ENCODE results near the gene C10orf90. TPM values are rescaled to one million over a fixed set of nuclear protein-coding genes. Genes with fewer than 3 reads are reported as not detected.

Gene C10orf90
- total RNA-seq, 4 donors from 2014 or later, result not detected

DNA sequence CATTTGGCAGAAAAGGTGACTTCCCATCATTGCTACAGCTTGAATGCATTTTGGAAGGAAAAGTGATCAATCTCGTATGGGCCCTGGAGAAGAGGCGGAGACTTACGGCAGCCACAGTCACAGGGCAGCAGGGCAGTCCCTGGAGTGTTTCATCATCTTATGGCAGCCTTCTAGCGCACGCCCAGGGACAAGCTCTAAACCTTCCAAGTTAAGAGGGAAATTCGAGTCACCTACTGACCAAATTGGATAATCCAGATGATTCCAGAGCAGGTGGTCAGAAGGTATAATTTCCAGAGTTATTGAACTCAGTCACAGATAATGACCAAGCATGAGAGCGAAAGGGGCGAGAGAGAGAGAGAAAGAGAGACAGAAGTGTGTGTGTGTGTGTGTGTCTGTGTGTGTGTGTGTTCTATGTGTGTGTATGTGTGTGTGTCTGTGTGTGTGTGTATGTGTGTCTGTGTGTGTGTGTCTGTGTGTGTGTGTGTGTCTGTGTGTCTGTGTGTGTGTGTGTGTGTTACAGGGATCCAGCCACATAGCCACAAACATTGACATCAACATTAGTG, 158.5 kb downstream of the C10orf90 start:
- Histone ChIP-seq H3K36me3 (no peaks in the 10 kb centered on the region), H3K4me3 (no peak overlapping the region), H3K27ac (no peak overlapping the region), H3K4me1 (no peaks in the 10 kb centered on the region), H3K27me3 (no peaks in the 10 kb centered on the region), H3K9me3 (no peaks in the 10 kb centered on the region)
- DNase-seq, result no peak
- TF ChIP-seq, protein P1, sequence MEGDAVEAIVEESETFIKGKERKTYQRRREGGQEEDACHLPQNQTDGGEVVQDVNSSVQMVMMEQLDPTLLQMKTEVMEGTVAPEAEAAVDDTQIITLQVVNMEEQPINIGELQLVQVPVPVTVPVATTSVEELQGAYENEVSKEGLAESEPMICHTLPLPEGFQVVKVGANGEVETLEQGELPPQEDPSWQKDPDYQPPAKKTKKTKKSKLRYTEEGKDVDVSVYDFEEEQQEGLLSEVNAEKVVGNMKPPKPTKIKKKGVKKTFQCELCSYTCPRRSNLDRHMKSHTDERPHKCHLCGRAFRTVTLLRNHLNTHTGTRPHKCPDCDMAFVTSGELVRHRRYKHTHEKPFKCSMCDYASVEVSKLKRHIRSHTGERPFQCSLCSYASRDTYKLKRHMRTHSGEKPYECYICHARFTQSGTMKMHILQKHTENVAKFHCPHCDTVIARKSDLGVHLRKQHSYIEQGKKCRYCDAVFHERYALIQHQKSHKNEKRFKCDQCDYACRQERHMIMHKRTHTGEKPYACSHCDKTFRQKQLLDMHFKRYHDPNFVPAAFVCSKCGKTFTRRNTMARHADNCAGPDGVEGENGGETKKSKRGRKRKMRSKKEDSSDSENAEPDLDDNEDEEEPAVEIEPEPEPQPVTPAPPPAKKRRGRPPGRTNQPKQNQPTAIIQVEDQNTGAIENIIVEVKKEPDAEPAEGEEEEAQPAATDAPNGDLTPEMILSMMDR (IDR thresholded peaks at IDR 0.05), result no peak
- no peak for TF ChIP-seq POLR2A (IDR thresholded peaks at IDR 0.05)

DNA sequence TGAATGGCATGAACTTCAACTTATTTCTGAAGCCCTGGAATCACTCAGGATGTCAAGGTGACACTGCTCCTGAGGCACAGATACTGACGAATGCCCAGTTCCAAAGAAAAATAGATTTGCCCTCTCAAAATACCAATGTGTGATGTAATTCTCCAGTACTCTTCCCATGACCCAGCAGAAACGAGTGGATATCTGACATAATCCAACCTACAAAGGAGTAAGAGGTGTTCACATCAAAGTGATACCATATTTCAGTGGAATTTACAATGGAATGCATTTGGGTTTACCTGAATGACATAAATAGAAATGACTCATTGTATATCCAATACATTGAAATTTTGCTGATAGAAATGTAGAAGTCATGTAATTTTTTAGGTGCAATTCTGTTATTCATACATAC, 161.3 kb downstream of the C10orf90 start:
- TF ChIP-seq, protein P1 (IDR thresholded peaks at IDR 0.05), result no peak
- TF ChIP-seq POLR2A (IDR thresholded peaks at IDR 0.05), result no peak
- no peaks in the 10 kb centered on the region for H3K27me3 ChIP-seq
- no peaks in the 10 kb centered on the region for H3K4me1 ChIP-seq
- H3K27ac ChIP-seq, result no peak overlapping the region
- no peak overlapping the region for H3K4me3 ChIP-seq
- DNase-seq, result no peak
- H3K9me3 ChIP-seq, result no peaks in the 10 kb centered on the region
- H3K36me3 ChIP-seq, result no peaks in the 10 kb centered on the region

DNA sequence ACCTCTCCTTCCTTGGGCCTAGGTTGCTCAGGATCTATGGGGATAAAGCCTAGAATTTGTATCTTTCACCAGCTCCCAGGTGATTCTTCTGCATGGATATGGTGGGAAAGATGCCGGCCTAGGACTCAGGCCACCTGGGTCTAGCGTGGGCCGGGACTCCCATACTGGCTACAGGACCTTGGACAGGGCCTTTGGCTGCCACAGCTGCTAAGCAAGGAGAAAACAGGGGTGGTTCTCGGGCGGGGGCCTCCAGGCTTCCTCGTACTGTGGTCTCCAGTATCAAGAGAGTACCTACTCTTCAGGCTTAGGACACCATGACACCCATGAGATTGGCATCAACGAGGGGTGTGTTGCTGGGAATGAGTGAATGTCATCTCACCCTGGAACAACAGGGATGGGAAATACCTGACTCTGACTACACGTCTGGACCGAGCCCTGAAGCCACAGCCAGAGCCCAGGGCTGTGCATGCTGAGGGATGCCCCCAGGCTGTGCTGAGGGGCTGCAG, 161.9 kb downstream of the C10orf90 start:
- DNase-seq, result no peak
- Histone ChIP-seq H3K27ac (no peak overlapping the region), H3K4me1 (no peaks in the 10 kb centered on the region), H3K9me3 (no peaks in the 10 kb centered on the region), H3K36me3 (no peaks in the 10 kb centered on the region), H3K4me3 (no peak overlapping the region), H3K27me3 (no peaks in the 10 kb centered on the region)
- TF ChIP-seq, protein P1 (IDR thresholded peaks at IDR 0.05), result no peak
- no peak for TF ChIP-seq POLR2A (IDR thresholded peaks at IDR 0.05)

DNA sequence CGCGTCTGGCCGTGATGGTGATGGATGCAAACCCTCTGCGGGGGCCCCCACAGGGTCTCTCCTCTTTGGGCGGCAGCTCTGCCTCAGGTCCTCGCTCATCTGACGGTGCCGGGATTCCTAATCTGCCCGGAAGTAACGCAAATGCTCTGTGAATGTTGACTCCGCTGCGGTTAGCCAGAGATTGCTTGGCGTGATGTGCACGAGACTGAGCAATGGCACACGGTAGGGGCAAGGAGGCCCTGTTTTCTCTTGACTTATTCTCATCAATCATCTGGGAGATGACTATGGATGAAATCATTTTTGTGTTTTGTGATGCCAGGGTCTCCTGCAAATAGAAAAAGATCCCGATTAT, 165.8 kb downstream of the C10orf90 start:
- H3K27me3 ChIP-seq, result no peaks in the 10 kb centered on the region
- no peaks in the 10 kb centered on the region for H3K36me3 ChIP-seq
- no peaks in the 10 kb centered on the region for H3K4me1 ChIP-seq
- no peak for DNase-seq
- no peak overlapping the region for H3K4me3 ChIP-seq
- TF ChIP-seq, protein P1 (IDR thresholded peaks at IDR 0.05), result no peak
- TF ChIP-seq POLR2A (IDR thresholded peaks at IDR 0.05), result no peak
- no peak overlapping the region for H3K27ac ChIP-seq
- H3K9me3 ChIP-seq, result no peaks in the 10 kb centered on the region

DNA sequence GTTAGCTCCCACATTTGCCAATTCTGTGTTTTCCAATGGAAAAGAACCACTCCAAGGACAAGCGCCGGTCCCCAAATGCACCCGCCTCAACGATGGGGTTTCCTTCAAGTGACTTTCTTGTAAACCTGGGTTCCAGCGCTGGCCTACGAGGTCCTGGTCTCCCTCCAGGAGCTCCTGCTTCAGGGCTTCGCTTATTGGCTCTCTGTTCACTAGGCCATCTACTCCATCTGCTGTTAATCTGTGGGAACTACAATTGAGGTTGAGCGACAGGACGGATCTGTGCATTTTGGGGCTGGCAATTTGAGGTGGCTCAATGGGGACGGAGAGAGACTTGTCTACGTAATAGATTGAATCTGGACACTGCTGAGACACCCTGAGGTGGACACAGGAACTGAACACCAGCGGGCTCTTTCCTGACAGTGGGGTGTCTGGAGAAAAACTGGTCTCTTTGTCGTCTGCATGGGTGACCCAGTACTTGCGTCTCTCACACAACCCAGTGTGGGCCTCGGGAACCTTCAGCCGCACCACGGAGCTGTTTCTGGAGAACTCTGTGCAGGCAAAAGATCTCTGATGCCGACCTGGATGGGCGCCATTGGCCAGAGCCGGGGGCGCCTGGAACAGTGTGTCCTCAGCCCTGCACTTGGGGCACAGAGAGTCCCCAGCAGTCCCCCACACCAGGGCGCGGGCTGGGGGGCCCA, 166.3 kb downstream of the C10orf90 start:
- H3K9me3 ChIP-seq, result no peaks in the 10 kb centered on the region
- H3K27me3 ChIP-seq, result no peaks in the 10 kb centered on the region
- TF ChIP-seq, protein P1 (IDR thresholded peaks at IDR 0.05), result peak; percentile 9 to 60 (median 46)
- TF ChIP-seq POLR2A (IDR thresholded peaks at IDR 0.05), result no peak
- no peak overlapping the region for H3K27ac ChIP-seq
- no peaks in the 10 kb centered on the region for H3K36me3 ChIP-seq
- DNase-seq, result no peak
- H3K4me1 ChIP-seq, result no peaks in the 10 kb centered on the region
- no peak overlapping the region for H3K4me3 ChIP-seq

Measured in Peyer's patch (tissue), 4 donors.